HG02943 (cell line): ENCODE results near the gene NOSTRIN.
A peak's percentile ranks its signal among the peaks of the same experiment; 100 is the strongest.
"Not testable (repeated sequence)": the region's sequence is repeated elsewhere in the genome, so short reads cannot be mapped to it uniquely, and the experiment has no call there.

Source experiments
- ATAC-seq: cut with Tn5 transposase; IDR thresholded peaks from one replicate; pipeline ENCODE4 v1.9.1; 2021; ENCODE audit warnings: mild to moderate bottlenecking, low read depth, moderate library complexity; ENCODE audit not compliant: unreplicated experiment

NOSTRIN gene, protein sequence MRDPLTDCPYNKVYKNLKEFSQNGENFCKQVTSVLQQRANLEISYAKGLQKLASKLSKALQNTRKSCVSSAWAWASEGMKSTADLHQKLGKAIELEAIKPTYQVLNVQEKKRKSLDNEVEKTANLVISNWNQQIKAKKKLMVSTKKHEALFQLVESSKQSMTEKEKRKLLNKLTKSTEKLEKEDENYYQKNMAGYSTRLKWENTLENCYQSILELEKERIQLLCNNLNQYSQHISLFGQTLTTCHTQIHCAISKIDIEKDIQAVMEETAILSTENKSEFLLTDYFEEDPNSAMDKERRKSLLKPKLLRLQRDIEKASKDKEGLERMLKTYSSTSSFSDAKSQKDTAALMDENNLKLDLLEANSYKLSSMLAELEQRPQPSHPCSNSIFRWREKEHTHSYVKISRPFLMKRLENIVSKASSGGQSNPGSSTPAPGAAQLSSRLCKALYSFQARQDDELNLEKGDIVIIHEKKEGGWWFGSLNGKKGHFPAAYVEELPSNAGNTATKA

DNA sequence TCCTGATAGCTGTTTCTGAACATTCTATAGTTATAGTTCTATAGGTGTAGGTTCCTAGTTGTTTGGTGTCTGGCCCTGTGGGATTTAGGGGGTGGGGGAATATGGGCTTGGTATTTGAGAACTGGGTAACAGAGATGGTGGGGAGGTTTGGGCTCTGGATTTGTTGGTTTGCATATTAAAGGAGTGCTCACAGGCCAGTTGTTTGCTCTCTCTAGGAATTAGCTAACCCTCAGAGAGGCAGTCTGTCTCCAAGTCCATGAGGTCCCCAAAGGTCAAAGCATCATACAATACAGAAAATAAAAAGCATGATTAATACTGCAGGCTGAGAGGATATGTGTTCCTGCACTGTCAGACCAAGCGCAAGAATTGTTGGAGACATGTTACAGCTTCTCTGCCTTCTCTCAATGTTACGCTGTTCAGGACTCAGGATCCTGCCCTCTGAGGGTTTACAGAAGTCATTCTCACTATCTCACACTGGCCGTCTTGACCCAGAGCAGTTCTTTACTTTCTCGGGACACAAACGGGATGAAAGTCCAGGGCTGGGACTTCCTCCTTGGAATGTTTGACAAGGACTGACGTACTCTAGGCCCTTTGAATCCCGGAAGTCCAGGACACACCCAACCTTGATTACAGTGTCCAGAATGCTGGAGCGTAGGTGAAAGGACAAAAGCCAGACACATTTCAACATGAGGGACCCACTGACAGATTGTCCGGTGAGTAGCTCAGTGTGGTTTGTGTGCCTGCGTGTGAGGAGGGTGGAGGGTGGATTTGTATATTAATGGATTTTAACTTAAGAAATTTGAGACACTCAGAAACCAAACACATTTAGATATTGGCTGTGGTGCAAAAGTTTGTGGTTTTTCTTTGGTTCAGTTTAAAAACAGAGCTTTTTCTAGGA lies at the start of gene NOSTRIN:
Gene NOSTRIN (plus strand): TSS at position 677 of the 898 bp plus-strand sequence. CDS start 10 bp downstream, at position 687.
- no peak for ATAC-seq

DNA sequence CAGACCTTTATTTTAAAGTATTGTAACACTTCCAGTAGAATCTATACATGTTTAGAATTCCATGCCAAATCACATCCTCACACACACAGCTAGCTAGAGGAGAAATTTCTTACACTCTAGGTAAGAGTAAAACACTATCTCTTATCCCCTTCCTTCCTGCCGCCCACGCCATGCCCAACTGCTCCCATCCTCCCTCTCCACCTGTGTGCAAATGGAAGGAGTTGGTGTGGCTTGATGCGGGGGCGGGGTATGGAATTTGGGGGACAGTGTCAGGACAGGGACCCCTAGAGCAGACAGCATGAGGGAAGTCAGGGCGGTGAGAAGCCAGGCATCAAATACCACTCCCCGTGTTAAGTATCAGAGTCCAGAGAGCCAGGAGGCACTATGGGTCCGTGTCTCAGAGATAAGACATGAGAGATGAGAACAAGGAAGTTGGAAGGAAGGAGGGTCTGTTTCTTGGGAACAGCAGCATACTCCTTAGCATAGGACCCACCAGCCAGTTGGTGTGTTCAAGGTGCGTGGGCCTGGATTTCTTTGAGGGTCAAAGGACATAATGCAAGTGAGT lies 48.6 kb upstream of the NOSTRIN start:
- no peak for ATAC-seq

DNA sequence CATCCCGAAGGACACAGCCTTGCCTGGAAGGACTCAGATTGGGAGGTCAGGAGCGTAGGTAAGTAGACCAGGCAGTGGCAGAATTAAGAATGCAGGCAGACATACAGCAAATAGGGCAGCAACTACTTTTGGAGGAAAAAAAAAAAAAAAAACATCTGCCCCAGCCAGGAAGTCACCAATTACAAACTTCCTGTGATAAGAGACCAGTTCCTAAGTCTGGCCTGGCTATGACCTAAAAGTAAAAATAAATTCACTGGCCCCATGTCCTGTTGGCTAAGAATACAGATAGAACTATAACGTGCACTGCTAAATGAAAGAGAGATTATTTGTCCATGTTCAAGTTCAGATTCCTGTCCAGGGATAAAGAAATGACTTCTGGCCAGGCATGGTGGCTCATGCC lies 45.2 kb upstream of the NOSTRIN start:
- no peak for ATAC-seq

DNA sequence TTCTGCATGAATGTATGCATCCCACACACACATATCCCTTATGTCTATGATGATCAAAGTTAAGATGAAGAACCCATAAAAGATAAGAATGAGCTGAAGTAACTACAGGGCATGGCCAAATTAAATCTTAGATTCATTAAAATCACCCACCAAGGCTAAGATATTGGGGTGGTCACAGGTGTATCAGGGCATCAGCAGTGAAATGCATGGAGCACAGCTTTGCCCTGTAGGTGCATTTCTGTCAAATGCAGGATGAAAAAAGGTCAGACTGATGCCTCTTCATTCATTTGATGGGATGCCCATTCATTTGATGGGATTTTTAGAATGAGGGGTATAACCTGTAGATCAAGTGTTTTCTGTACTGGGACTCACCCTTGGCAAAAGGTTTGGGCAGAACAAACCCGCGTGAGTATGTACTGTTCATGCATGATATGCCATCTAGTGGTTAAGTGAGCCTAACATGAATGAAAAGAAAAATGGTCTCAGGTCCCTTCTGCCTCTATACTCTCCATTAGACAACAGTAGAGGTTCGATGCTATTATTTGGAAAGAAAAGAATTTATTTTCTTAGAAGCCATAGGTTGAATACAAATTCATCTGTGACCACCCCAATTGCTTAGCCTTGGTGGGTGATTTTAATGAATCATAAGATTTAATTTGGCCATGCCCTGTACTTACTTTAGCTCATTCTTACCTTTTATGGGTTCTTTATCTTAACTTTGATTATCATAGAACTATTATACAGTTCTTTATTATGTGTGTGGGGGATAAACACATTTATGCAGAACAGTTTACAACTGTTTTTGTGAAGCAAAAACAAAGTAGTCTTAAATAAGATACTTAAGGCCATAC lies 43.2 kb upstream of the NOSTRIN start:
- ATAC-seq: peak; percentile 77

DNA sequence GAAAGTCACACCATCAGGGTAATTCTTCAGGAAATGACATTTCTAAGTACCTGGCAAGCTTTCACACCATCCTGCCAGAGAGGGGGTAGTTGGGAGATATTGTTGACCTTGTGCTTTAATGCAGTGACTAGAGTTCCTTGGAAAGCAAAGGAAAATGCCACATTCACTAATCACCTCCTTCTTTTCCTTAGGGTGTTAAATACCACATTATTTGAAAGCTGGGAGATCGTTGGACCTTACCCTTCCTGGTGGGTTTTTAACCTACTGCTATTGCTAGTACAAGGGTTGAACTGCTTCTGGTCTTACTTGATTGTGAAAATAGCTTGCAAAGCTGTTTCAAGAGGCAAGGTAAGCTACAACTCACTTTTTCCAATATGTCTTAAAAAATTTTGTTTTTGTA lies 37.0 kb upstream of the NOSTRIN start:
- ATAC-seq: no peak

DNA sequence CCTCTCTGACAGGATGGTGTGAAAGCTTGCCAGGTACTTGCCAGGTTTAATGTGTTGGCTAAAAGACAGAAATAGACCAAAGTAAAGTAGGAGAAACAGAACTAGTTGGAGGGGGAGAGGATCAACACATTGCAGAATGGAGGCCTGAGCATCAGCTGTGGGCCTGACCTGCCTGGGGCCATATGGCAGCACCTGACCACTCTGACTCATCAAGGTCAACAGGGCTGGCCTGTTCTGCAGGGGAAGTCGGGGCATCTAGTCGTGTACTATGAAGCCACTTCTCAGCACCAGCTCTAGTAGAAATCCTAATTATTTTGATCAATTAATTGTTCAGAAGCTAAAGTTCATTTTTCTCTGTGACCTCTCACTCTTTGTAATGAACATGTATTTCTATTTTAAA lies 35.8 kb upstream of the NOSTRIN start:
- ATAC-seq: no peak

DNA sequence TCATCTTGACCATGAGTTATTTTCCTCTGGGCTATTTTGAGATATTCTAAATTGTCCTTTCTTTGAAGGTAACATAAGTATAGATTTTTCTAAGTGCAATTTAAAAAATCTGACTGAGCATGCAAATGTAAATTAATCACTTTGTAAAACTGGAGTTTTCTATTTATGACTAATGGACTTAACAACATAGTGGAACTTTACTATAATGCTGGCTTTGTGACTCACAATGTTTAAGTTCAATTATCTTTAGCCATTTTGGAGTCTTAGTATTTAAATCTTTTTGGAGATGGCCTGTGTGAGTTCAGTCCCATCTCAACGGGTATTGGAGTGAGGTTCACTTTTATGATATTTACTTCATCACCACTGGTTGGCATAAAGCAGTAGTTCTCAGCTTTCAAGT lies 35.2 kb upstream of the NOSTRIN start:
- no peak for ATAC-seq

DNA sequence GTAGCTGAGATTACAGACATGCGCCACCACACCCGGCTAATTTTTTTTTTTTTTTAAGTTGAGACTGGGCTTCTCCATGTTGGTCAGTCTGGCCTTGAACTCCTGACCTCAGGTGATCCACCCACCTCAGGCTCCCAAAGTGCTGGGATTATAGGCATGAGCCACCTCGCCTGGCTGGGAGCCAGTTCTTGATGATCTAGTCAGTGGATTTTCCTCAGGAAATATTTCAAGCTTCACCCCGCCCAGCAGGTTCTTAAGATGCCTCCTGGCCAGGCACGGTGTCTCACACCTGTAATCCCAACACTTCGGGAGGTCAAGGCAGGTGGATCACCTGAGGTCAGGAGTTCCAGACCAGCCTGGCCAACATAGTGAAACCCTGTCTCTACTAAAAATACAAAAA lies 34.1 kb upstream of the NOSTRIN start:
- not testable (repeated sequence) for ATAC-seq

DNA sequence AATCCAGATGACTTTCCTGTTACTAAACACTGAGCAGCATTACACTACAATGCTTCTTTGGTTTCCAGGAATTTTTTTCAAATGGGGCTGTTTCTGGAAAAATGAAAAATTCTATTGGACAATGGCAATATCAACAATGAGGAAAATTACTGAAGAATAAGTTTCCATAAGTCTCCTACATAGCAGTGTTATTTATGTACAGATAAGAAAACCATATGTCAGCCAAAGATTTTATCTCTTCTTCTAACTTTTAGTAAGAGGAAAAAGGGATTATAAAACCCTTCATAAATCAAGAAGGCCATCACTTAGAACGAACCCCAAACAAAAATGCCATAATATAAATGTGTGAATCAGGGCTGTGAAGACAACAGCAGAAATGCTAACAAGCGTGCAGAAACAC lies 31.6 kb upstream of the NOSTRIN start:
- no peak for ATAC-seq

DNA sequence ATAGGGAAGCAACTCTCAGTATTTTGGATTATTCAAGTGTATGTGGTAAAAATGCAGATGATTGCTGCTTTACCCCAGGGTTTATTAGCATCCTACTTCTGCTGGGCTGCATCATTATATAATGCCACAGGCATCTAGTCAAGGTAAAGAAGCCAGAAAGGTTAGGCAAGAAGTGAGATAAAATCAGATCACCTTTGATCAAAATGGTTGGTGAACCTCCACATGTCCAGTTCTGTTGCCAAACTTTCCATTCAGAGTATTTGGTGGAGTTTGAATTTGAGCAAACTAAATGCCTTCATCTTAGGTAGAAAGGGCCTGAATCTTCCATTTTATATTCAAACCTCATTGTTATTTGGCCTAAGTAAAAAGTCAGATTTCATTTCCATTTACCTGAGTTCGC lies 29.7 kb upstream of the NOSTRIN start:
- no peak for ATAC-seq

DNA sequence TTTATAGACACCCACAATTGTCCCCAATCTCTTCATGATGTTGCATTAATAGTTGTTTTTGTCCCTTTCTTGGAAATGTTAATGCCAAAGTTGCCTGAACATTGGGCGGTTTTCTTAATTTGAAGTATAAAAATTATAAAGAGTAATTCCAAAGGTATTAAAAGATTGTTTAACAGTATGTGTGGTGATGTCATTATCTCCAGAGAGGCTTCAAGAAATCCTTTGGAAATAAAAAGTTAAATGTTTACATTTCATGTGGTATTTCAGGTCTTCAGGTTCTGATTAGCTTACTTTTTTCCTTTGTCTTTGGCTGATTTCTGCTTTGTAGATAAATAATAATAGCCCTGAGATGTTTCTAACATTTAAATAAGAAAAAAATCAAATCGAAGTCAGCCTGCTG lies 29.3 kb upstream of the NOSTRIN start:
- ATAC-seq: no peak

DNA sequence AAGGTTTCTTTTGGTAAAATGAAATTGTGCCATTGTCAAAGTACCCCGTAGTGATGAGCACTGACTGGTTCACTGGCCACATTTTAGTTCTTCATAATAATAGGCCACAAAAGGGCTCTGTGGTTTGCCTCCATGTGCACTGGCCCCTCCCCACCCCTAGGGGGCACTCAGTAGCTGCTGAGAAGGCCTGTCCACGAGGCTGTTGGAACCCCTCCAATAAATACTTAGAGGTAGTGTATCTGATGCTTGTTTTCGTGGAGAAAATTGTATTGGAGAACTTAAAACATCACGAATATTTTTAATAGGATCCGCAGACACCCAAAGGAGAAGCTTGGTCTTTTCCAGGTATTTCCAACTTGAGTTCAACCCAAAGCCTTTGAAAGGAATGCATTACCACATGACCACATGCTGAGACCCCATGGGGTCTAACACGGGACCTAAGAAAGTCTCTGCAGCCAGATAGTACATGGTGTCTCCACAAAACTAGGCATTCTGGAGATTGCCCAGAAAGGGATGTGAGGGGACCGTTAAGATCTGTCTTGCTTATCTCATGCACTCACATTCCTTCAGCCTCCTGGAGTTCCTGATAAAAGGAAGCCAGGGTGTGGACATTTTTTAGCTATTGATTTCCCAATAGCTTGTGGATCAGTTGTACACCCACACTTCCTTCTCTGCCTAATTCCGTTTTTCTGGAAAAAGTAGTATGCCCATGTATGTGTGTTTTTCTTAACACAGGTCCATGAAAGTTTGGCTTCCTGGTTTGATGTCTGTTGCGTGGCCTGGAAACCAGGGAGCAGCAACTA lies 28.5 kb upstream of the NOSTRIN start:
- no peak for ATAC-seq

DNA sequence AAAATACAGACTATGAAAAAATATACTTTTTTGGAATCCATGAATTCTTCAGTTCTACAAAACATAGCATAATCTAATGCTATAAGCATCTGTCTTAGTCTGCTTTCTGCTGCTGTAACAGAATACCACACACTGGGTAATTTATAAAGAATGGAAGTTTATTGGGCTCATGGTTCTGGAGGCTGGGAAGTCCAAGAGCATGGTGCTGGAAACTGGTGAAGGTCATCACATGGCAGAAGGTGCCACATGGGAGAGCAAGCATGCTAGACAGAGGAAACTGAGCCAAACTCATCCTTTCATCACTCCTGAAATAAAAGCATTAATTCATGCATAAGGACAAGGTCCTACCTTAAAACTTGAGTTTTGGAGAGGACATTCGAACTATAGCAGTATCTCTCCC lies 26.6 kb upstream of the NOSTRIN start:
- no peak for ATAC-seq

DNA sequence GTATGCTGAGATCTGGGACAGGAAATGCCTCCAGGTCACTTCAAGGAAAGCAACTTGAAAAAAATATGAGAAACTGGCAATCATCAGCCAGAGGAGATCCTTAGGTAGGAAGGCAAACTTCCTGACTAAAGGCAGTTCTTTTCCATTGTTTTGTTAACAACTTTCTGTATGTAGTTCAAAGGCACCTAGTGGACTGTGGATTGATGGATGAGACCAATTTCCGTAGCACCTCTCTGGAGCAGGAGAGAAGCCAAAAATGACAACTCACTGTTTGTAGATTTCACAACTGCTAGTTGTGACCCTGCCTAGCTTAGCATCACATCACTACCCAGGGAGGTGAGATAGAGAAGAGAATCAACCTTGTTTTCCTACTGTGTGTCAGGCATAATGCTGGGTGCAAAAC lies 21.8 kb upstream of the NOSTRIN start:
- no peak for ATAC-seq

DNA sequence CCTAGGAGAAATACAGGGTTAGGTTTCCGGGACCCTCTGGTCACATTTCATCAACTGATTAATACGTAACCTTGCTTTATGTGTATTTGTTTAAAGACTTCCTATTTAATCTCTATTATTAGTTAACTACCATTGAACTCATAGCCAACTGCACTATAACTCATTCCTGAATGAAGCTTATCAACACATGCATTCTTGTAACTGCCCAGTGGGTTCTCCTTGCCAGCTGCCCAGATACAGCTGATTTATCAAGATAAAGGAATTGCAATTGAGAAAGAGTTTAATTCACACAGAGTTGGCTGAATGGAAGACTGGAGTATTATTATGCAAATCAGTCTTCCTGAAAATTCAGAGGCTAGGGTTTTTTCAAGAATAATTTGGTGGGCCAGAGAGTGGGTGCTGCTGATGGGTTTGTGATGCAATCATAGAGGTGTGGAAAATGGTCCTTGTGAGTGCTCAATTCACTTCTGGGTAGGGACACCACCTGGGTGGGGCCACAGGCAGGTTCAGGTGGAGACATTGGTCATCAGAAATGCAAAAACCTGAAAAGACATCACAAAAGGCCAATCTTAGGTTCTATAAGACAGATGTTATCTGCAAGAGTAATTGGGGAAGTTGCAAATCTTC lies 21.1 kb upstream of the NOSTRIN start:
- no peak for ATAC-seq

DNA sequence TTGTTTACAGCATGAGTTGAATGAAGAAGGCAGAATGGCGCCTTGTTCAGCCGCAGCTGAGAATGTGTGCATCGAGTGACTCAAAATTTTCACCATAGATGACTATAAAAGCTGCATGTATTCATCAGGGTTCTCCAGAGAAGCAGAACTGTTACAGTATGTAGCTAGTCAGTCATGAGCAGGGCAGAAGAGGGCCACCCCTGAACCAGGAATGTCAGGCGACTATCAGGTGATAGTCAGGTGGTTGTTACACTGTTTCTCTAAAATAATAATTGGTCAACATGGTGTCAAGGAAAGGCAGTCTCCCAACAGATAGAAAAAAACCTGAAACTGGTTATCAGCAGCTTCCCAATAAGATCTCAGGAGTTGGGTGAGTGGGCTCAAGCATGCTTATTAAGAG lies 20.2 kb upstream of the NOSTRIN start:
- ATAC-seq: no peak

DNA sequence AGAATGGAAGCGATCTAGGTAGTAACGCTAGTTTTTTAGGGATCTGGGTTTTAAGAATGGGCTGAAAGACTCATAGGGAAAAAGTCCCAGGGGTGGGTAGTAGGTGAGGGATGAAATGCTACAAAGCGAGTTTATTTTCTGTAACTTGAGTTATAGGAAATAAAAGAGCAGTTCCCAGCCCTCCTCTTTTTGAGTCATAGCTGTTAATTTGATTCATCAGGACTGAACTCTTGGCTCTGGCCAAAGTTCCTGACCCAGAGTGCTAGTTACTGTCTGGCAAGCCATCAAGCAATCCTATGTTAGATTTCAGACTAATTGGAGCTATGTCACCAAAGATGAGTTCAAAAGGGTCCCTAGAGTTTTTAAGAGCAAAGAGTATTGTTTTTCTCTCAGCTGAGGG lies 17.4 kb upstream of the NOSTRIN start:
- ATAC-seq: no peak

DNA sequence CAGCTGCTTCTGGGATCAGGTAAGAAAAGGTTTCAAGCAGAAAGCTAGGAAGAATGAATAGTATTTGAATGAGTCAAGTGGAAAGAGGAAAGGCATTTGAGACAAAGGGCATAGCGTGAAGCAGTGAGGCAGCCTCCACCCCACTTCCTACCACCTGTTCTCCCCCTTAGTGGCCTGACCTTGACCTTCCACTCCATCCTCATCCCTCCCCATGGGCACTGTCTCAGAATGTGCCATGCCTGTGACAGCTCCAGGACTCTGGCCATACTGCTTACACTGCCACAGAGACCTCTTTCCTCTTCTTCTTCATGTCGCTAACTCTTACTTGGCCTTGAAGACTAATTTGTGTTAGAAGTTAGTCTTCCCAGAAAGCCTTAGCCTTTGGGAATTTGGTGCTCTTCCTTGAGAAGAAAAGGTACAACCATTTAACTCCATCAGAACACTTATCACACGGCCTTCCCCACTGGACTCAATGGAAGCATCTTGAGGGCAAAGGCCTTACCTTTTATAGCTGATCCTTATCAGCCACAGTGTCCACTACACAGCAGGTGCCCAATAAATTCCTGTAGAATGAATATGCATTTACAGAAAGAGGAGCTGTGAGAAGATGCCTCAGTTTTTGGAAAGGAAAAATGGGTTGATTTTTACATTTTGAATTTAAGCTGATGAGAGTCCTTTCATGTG lies 15.2 kb upstream of the NOSTRIN start:
- ATAC-seq: no peak
